ENCODE results near the gene SEL1L3.

Gene SEL1L3

DNA sequence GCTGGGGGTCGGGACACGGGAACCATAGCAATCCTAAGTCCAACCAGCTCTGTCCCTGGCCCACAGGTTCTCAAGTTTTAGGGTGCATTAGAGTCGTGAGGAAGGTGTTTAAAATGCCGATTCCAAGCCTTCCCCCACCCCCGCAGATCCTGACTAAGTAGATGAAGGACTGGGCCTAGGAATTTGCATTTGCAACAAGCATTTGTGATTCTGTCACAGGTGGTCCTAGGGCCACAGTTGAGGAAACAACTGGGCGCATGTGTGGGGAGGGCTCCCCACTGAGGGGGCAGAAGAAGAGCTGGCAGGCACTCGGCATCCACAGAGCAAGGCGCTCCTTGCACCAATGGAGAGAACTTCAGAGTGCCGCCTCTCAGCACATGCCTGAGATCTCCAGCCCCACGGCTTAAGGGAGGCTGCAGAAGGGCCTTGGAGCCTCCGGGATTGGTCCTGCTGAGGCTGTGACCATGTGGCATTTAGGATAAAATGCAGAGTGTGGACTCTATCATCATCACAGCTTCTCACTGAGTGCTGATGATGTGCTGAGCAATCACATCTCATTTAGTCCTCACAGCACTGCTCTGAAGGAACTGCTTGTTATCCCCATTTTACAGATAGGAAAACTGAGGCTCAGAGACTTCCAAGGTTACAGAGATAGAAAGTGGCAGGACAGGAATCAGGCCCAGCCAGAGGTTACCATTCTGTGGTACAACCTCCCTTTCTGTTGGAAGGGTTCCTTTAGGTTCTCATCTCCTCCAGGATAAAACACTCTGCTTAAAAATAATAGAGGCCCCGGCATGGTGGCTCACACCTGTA, 16.7 kb downstream of the SEL1L3 start:
- DNase-seq = no peak

DNA sequence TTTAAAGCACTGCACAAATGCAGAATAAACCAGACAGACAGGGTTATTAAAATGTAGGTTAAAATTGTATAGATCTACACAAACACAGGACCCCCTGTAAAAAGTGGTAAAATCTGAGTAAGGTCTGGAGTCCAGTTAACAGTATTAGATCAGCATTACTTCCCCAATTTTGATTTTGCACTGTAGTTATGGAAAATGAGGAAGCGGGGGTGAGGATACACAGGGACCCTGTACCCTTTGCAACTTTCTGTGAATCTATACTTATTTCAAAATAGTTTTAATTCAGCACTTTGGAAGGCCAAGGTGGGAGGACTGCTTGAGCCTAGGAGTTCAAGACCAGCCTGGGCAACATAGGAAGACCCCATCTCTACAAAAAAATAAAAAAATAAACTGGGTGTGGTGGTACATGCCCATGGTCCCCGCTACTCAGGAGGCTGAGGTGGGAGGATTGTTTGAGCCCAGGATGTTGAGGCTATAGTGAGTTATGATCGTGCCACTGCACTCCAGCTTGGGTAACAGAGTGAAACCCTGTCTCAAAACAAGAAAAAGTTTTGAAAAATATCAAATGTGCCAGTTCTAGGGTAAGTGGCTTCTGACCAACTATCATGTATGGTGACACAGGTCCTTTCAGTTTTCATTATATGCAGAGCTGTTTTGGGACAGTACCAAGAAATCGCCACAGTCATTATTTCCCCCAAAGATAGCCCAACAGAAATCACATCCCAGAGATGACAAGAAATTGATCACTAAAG, 17.7 kb downstream of the SEL1L3 start:
- DNase-seq = no peak

DNA sequence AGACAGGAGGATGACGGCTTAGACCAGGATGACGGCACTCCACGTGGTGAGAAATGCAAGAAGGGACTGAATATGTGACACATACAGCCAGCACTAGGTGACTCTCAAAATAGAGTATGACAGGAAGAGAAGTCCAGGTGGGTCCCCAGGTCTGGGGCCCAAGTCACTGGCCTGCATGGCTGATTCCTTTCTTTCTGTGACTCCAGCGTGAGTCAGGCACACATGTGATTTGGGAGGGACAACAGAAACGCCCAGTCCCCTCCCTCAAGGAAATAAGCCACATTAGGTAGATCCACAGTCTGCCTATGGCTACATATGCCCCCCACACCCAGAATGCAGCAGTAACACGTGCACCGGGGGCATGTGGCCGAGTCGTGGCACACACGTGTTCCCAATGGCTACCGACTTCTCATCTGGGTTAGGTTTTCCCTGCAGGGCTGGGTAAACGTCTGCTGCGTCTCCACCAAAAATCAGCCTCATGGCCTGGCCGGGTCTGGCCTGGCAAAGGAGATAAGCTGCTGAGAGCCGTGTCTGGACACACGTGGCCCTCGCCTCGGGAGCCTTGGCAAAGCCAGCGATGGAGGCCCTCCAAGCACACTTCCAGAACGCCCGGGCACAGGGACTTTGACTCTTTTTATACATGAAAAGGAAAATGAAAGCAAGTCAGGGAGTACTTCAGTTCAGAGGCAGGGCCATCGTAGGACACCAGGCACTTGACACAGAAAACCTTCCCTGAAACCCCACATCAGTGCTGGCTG, 19.3 kb downstream of the SEL1L3 start:
- no peak for DNase-seq

DNA sequence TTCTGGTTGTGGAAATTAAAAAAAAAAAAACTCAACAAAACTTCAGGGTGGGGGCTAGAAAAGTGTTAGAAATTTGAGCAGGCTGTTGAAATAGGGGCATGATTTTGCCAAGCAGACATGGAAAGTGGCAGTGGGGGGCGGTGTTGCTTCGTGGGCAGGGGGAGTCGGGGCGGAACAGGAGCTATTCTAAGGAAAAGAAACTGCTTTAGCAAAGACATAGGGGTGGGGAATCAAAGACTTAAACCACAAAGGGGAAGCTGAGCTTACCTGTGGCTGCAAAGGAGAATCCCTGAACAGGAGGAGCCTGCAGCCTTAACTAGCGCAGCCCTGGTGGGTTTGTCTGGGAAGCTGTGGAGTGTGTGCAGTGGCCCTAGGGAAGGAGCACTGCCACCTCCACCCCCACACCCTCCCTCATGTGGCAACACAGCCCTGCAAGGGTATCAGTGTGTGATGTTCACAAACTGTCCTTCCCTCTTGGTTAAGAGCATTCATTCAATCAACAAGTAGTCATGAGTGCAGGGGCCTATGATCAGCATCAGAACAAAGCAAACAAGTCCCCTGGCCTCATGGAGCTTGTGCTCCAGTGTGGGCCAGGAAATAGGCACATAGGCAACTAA, 20.5 kb downstream of the SEL1L3 start:
- no peak for DNase-seq

DNA sequence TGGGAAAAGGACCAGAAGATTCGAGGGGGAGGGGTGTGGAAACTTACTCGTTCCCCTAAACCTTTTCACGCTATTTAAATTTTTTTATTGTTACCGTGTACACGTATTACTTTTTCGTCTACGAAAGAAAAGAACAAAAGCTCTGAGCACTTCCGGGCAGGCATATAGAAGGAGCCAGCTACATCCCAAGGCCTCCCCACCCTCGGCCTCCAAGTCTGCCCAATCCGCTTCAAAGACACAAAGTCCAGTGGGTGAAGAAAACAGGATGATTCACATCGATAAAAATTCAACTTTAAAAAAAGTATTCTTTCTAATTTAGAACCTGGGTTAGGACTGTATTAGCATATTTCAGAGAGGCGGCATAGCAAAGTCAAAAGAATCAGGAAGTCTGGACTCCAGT, 23.1 kb downstream of the SEL1L3 start:
- no peak for DNase-seq

DNA sequence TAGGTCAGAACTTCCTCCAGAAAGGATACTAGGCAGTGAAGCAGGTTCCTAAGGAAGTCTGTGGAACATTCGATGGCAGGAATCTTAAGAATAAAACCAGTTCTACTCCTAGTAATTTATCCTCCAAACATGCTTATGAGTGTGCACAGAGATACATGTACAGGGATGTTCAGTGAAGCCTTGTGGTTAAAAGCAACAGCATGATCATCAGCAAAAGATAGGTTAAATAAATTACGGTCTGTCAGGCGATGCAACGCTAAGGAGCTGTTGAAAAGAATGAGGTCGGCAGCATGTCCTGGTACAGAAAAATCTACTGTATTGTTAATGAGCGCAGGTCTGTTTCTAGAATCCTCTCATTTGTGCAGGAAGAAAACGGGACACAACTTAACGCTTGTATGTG, 23.6 kb downstream of the SEL1L3 start:
- DNase-seq = no peak

DNA sequence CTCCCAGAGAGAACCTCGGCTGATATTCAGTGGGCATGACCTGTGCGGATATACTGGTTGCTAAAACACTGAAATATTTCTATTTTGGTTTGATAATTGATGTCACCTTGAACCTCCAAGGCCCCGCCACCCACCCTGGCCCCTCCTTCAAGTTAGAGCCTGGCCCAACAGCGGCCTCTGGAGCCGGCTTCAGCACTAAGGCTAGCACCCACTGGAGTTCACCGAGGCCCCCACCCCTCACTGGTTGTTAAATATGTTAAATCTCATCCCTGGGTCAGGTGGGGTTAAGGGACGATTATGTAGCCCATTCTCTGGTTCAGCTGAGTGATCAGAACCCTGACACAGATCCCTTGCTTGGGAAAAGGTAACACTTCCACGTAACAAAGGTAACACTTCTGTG, 24.3 kb downstream of the SEL1L3 start:
- no peak for DNase-seq

DNA sequence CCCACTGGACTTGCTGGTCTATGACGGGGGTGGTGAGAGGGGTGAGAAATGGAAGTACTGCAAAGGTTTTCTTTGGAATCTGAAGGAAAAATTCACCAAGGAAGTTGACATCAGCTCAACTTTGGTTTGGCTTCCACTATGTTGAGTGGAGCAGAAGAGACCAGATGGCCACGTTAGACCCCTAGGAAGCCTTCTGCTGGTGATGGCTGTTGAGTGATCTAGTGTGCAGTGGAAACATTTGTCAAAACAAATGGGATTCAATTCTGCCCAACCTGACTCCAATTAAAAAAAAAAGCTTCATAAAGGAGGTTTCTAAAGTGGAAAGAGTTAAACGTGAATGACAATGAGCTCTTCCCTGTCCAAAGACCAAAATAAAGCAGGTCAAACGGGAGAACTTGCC, 25.7 kb downstream of the SEL1L3 start:
- DNase-seq = no peak

DNA sequence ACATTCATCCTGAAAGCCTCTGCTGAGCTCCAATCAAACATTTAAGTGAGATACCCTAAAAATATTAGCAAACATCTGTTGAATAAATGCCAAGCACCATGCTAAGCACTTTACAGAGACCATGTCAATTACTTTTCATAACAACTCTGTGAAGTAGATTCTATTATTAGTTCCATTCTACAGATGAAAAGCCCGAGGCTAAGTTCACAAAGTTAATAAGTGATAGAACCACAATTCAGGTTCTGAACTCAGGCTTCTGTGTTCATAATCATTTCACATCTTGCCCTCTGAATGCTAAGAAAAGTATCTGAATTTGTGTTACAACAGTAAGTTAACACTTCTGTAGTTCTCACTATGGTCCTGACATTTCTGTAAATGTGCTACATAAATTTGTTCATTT, 27.4 kb downstream of the SEL1L3 start:
- no peak for DNase-seq

DNA sequence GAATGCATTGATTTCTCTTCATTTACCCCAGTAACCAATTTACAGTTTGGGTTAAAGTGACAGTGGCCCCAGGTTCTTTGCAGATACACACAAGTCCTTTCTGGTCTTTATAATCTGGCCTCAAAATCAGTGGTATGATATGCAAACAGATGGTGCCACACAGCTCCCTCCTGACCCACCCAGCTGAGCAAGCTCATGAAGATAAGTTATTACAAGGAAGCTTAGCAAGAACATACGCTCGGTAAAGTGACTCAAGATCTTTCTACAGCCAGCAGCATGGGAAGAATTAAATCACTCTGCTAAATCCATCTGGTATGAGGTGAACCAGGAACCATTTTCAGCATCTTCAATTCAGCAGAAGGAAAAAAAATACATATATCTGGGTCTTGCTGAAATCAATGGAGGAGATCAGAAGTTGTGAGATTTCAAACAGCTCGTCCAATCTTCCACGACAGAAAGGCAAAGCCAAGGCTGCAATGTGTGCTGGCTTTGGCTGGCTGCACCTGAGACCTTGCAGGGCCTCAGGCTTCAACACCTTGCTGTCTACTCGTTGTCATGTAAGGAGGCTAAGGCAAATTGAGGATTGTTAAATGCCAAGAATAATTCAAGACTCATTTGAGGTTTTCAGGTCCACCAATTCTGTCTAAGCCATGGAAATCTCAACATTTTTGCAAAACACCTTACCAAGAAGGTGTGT, 28.2 kb downstream of the SEL1L3 start:
- DNase-seq = no peak

DNA sequence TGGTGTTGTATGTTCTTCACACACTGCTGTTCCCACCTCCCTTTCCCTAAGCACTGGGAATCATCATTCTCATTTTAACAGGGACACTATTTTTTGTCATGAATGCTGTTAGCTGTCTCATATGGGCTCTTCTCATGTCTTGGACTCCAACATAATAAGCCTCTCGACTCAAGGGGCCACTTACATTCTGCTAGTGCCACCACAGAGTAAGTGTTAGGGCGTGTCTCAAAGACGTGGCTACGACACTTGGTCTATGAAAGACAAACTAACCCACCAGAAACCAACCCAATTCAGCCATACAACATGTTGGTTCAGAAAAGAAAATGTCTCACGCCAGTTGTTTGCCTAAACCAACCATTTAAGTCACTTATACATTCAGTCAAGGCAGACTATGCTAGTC, 32.2 kb downstream of the SEL1L3 start:
- DNase-seq = no peak

DNA sequence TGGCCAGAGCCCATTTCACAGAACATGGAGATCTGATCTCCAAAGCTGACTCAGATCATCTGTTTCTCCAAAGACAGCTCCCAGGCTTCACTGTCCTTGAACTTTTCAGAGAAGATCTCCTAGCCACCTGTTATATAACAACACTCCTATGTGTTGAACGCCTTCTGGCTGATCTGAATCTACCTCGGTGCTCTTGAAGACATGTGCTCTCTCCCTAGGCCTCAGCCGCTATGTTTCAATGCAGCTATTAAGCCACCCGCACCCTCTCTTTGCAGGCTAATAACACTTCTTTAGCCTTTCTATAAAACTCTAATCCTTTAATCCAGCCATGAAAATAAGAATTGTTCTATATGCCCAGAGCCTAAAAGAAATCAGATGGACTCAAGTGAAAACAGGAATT, 34.9 kb downstream of the SEL1L3 start:
- no peak for DNase-seq

DNA sequence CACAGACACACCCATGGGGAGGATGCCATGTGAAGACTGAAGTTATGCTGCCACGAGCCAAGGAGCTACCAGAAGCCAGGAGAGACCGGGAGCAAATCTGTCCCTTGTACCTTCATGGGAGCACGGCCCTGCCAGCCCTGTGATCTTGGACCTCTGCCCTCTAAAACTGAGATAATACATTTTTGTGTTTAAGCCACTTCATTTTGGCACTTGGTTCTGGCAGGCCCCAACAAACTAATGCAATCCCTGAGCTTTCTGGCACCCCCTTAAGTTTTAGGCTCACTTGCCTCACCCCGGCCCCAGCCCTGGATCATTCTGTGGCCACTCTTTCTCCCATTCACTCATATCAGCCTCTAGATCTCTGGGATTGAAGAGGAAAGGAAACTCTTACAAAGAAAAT, 35.4 kb downstream of the SEL1L3 start:
- DNase-seq = no peak

DNA sequence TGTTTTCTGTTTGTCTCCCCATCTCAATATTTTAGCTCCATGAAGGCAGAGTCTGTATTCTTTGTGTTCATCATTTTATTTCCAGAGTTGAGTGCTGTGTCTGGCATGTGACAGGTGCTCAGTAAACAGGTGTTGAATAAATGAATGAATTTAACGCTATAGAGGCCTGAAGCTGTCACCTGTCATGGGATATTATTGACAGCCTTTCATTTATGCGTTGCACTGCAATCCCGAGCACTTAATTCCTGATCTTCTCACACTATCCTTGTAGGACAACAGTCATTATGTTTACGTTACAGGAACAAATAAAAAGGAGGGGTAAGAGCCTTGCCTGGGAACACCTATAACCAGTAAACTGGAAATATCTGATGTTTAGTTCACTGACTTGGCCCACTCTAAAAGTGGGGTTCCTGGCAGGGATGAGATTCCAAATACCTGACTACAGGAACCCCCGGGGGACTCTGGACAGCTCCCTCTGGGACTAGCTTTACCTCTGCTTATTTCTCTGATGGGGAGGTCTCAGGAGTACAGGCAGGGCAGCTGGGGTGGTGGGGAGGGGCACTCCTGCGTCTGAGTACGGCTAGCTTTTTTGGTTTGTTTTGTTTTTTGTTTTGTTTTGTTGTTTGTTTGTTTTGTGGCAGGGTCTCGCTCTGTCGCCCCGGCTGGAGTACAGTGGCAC, 36.6 kb downstream of the SEL1L3 start:
- DNase-seq = no peak

DNA sequence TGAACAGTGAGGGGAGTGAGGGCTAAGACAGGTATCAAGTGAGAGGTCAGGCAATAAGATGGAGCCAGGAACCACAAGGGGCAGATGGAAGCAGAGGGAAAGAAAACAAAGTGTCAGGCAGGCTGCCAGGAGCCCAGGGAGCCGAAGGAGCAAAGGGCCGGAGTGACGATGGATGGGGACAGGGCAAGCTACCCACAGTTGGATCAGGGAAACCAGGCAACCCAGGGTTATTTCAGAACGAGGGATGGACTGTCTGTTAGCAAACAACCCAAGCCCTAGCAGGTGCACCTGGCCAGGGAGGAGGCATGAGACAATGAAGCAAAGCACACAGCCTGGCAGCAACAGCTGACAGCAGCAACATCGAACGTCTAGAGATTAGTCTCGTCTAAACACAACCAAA, 39.2 kb downstream of the SEL1L3 start:
- DNase-seq = no peak

DNA sequence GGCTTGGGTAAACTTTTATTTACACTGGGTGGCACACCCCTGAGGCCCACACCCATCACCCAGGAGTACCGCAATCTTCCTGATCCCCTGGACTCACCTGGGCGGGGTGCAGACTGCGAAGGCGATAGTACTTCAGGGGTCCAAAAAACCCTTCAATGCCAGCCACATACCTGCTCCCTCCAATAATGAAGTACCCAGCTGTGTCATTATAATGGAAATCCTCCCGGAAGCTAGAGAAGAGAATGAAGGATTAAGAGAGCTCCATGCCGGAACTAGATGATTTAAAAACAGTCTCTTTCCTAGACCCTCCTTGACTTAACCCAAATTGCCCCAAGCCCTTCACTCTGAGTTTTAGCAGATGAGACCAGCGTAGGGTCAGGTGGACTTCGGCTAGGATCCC, 40.9 kb downstream of the SEL1L3 start:
- no peak for DNase-seq

DNA sequence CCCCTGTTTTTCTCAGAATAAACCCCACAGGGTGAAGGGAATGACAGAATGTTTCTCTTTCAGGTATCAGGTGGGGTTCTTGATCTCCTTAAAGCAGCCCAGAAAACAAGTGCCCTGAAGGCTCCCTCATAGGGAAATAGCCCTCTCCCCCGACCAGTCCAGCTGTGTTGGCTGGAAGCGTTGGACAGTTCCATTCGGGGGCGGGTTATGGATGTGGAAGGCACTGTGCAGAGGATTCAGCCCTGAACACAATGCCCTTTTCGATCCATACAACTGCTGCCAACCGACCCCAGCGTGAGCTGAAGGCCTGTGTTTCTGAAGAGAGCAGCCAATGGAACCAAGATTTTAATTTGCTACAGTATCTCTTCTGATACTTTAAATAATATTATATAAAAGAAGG, 41.5 kb downstream of the SEL1L3 start:
- DNase-seq = no peak

DNA sequence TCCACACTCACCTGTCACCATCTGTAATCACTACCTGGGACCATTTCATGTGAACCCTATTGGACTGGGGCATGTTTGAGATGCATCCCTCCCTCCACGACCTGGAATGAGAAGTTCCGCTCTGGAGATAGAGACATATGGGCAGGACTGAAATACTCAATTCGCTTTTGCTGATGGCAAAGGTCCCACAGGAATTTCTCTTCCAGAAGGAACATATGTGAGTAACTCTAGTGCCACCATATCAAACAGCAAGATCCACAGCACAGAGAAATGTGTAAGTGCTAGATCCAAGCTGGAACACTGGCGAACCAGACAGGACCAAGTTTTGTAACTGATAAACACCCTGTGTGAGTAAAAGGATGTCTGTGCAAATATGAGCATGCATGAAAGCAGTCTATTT, 43.9 kb downstream of the SEL1L3 start:
- no peak for DNase-seq

DNA sequence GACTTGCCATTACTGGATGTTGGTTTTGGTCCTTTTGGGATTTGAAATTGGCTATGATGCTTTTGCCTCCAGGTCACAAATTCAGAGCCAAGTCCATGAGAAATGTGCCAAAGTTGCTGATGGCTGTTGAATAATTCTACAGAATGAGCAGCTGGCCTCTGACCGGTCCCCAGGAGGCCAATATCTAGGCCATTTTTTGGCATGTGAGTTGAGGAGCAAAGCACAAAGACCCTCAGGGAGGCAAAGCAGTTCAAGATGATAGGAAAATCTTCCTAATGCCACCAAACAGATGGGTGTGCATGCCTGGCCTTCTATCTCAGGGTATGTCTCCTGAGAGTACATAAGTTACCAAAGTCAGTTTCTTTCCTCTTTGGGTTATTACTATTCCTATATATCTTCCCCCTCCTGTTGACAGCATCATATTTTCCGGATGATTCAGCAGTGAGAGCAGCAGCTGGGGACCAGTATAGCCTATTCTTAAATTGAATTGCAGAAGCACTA, 44.4 kb downstream of the SEL1L3 start:
- no peak for DNase-seq

DNA sequence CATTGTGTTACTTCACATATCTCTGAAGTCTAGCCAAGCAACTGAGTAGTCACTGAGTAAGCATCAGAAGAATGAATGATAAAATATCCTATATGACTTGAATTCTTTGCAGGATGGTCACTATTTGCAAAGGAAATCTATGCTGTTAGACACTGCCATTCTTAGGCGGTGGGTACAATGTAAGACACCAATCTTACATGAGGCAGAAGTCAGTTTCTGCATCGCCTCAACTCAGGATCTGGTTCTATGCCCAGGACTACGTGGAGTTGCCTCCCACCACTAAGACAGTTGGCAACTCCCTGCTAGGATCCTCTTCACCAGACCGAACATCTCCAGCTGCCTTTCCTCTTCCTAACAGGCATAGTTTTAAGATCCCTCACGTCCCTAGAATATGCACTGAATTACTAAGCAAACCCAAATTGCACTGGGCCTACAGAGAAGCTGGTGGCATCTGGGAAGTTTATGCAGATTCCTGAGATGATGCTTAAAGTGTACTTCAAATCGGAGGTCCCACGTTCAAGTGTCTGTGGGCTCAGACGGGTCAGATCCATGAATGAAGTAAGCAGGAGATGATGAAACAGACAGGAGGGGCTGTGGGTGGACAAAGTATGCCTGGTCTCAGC, 45.6 kb downstream of the SEL1L3 start:
- DNase-seq = no peak

DNA sequence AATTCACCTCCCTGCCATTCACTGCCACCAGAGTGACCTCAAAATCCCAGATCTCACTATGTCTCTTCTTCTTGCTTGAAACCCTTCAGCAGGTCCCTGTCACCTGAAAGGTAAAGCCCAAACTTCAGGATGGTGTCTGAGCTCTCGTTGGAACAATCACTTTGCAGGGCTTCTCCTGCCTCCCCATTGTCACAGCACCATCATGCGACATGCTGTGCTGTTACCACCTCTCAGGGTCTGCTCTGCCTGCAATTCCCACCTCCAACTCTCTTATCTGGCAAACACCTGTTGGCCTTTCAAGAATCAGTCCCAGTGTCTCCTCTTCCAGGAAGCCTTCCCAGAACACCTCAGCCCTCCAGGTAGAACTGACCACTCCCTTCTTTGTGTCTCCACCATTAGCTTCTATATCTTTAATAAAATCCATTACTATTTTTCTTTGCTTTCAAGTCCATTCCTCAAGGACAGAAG, 46.2 kb downstream of the SEL1L3 start:
- no peak for DNase-seq

Measured in NCI-H1436 (cell line).